ENCODE measurements around the gene STXBP4.

- no peak for TF ChIP-seq CTCF (IDR thresholded peaks at IDR 0.05)
- TF ChIP-seq POLR2A (IDR thresholded peaks at IDR 0.05) = no peak
These were observed 120.7 kb downstream of the STXBP4 start for GRCh38 chr17:55089256-55089655.
